ENCODE results near the gene STIM1.

GRCh38 chr11:3953327-3953726, 97.9 kb downstream of the STIM1 start:
- TF ChIP-seq RELB (IDR thresholded peaks at IDR 0.05; ENCODE audit: low read depth) (no peak), SREBF2 (IDR thresholded peaks at IDR 0.05; ENCODE audit: low read length) (no peak), NRF1 (conservative IDR thresholded peaks at IDR 0.05; ENCODE audit: low read depth, low read length) (no peak), LARP7 (IDR thresholded peaks at IDR 0.05) (no peak), RAD21 (IDR thresholded peaks at IDR 0.05; ENCODE audit: insufficient read depth, low read depth, low read length) (no peak), EP300 (IDR thresholded peaks at IDR 0.05; ENCODE audit: borderline replicate concordance in 1 of 2, control insufficient read depth in 1 of 2, low read depth in 2 of 2, low read length in 2 of 2) (no peak), NFIC (IDR thresholded peaks at IDR 0.05; ENCODE audit: low read depth, low read length) (no peak), ZNF274 (IDR thresholded peaks at IDR 0.05; ENCODE audit: insufficient read depth, insufficient read length) (no peak), ATF3 (IDR thresholded peaks at IDR 0.05; ENCODE audit: borderline replicate concordance, extremely low read depth, low read depth, low read length) (no peak), RELA (IDR thresholded peaks at IDR 0.05; ENCODE audit: borderline replicate concordance, partially characterized antibody) (no peak)

Measured in GM12878 (cell line).